ENCODE results near the gene HEATR9.

The HEATR9 gene

DNA sequence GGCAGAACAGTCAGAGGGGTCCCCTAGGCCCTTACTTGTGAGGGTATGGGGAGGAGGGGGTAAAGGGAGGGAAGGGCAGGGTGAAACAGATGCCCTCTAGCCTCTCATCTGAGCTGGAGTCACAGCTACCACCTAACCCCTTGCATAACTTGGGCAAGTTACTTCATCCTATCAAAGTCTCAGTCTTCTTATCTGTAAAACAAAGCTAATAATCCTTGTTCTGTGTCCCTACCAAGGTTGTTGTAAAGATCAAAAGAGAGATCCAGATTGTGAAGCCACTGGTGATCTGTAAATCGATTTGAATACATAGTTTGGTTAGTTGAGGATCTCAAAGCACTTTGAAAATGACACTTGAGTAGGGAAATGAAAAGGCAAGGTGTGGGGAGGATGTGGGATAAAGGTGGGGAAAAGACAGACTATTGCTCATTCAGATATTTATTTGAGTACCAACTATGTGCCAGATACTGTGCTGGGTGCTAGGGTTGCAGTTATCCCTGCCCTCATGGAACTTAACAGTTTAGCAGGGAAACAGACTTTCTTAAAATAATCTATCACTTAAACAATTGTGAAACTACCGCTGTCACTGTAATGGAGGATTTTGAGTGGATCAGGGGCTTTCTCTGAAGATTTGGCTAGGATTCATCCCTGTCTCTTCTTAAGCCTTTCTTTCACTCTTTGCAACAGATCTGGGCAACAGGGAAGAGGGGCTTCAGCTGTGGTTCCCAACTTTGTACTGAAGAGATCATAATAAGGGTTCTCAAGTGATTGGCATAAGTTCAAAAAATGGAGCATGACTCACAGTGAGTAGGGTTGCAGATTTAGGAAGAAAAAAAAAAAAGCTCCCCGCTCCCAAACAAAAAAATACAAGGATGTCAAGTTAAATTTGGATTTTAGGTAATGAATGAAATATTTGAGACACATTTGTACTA, 3.0 kb downstream of the HEATR9 start:
- DNase-seq = peak; percentile 52

DNA sequence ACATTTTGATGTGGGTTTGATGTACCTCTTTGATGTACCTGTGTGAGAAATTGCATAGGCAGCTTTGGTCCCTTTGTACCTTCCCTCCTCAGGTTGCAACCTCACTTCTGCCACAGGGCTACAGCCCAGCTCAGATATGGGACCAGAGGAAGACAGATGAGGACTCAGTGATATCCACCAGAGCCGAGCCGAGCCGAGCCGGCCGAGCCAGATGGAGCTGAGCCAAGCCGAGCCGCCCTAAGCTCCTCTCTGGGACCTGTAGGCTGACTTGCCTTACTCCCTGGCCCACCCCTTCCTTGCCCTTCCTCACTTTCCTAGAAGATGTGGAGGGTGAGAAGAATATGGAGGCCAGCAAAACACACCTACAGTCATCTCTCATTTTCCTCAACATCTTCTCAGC, 3.8 kb downstream of the HEATR9 start:
- no peak for DNase-seq

DNA sequence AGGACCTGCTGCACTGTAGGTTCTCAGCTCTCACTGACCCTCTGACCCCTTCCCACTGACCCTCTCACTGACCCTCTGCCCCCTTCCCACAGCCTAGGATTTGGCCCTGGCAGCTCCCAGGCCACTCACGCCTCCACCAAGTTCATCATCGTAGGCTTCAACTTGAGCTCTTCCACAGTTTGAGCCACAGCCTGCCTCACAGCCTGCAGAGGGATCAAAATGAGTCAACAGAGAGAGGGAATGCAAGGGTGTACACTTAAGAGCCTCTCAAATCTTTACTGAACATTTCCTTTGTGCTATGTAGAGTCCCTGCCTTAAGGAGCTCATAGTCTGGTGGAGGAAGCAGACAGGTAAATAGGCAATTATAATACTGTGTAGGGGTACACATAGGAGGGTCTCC, 12.1 kb downstream of the HEATR9 start:
- DNase-seq = no peak

DNA sequence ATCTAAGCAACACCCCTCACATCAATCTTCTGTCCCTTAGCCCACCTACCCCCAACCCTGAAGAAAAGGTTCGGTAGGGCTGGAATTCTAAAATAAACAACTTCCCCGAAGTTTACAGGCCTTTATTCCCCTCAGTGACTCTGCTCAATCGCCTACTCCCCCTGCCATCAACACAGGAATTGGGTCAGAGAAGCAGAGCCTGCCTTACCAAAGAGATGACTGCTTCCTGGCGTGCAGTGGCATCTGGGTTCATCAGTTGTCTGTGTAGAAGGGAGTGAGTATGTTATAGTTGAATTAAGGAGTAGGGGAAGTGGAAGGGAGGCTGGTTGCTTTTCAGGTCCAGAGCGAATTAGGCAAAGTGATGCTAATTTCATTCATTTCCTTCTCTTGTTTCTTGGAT, 12.7 kb downstream of the HEATR9 start:
- DNase-seq = no peak

DNA sequence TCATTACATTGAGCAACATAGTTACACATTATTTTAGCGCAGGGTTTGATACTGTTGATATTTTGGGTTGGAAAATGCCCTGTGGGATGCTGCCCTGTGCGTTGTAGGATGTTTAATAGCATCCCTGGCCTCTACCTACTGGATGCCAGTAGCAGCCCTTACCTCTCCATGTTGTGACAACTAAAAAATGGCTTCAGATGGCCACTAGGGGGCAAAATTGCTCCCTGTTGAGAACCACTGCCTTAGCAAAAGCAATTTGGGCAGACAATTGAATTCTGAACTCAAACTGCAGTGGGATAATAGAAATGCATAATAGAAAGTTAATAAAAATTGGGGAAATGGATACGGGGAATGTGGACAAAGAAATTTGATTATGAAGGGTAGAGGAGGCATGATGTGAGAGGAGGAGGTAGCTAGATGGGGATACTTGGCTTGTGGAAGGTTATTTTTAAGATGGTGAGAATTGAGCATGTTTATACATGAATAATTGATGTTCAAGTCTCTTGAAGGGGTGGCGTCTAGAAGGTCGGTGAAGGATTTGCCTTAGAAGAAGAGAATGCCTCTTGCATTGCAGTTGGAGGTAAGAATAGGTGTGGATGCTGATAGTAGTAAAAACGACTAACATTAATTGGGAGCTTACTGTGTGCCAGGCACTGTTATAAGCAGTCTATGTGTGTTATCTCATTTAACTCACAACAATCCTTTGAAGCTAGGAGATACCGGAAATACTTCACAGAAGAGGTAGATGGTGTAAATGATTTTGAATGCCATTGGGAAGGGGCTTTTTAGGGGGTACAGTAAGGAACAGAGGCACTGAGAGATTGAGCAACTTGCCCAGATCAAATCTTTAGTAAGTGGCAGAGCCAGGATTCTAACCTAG, 19.0 kb downstream of the HEATR9 start:
- DNase-seq = peak; percentile 55

DNA sequence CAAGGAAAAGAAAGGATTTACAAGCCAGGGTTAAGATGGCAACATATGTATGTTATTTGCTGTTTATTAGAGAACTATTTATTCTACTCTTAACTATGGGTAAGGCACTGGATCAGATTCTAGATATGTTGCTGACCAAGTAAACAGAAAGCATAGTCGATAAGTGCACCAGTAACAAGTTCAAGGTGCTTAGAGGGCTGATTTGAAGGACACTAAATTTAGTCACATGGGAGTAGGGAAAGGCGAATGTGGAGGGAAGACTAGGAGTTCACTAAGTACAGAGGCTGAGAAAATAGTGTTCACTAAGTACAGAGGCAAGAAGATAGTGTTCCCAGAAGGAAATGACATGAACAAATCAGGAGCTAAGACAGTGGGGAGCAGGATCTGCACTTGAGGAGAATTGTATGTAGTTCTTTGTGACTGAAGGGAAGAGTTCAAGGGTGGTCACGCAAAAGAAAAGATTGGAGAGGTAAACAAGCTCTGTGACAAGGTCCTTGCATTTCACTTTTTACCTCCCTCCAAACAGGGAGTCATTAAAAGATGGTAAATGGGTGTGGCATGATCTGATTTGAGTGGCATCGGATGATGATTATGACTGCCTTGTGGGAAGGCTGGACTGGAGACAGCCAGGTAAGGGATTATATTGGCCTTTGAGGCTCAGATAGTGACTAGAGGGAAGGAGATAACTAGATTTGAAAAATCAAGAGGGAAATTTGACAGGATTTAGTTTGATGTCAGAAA, 20.9 kb downstream of the HEATR9 start:
- no peak for DNase-seq

DNA sequence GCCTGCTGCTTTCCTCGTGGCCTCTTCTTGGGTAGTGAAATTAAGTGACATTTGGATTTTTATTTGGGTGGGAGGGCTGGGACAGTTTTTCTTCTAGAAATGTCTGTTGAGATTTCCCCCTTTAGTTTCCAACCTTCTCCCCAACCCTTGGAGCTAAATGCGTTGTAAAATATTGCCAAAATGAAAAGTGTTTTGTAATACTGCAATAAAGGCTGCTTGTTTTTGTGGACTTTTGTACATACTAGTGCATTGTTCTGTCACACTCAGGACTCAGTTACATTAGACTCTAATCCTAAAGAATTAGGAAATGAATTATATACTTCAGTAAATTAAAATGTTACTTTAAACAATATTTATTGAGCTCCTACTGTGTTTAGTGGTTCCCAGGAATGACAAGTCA, 21.7 kb downstream of the HEATR9 start:
- no peak for DNase-seq

DNA sequence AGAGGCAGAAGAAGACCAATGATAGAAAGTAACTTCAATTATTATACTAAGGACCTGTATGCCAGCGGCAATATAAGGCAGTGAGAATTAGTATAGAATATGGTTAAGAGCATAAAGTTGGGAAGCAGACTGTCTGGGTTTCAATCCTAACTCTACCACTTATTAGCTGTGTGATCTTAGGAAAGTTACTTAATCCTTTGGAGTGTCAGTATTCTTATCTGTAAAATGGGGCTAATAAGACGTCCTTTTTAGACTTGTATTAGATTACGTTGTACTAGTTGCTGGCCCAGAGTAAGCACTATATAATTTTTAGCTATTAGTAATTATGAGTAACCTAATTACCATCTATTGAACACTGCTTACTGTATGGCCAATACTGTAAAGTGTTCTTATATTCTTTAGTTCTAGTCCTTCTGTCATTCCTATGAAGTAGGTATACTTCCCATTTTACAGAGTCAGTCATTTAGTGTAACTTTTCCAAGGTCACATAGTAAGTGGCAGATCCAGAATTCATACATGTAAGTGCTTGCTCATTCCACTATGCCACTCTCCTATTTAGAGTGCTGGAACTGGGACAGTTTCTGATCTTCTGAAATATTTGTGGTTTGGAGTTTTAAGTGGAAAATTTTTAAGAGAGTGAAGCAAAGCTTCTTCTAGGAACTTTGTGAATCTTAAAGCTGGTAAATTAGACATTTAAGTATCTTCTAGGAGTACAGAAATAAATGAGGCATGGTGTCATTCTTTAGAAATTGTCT, 22.5 kb downstream of the HEATR9 start:
- peak; percentile 12 for DNase-seq

DNA sequence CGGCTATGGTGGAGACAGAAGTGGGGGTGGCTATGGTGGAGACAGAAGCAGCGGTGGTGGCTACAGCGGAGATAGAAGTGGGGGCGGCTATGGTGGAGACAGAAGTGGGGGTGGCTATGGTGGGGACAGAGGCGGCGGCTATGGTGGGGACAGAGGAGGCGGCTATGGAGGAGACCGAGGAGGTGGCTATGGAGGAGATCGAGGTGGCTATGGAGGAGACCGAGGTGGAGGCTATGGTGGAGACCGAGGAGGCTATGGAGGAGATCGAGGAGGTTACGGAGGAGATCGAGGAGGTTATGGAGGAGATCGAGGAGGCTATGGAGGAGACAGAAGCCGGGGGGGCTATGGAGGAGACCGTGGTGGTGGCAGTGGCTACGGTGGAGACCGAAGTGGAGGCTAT, 24.1 kb downstream of the HEATR9 start:
- no peak for DNase-seq

DNA sequence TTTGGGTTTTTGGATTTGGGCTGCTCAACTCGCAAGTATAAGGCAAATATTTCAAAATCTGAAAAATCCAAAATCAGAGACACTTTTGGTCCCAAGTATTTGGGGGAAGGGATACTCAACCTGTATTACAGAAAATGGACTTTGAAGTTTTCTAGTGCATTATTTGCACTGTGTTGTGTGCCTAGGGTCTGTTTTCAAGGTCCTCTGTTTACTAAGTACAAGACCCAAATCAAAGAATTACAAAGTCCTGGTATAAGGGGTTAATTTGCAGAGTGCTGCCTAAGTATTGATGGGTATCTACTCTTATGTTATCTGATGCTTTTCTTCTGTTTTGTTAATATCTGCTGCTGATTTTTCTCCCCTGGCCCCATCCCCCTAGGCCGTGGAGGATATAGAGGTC, 25.0 kb downstream of the HEATR9 start:
- DNase-seq = no peak

DNA sequence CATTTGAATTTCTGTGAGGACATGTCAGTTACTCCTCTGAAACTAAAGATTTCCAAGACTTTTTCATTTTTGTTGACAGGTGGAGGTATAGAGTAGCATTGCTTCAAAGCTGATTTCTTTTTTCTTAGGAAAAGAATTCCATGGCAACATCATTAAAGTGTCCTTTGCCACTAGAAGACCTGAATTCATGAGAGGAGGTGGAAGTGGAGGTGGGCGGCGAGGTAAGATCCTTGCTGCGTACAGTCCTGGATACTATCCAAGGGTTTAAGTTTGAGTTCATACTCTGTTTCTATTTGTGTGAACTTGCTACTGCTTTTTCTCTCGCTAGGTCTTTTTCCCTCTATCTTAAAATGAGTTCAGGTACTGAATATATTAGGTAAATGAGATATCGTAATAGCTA, 26.5 kb downstream of the HEATR9 start:
- no peak for DNase-seq

DNA sequence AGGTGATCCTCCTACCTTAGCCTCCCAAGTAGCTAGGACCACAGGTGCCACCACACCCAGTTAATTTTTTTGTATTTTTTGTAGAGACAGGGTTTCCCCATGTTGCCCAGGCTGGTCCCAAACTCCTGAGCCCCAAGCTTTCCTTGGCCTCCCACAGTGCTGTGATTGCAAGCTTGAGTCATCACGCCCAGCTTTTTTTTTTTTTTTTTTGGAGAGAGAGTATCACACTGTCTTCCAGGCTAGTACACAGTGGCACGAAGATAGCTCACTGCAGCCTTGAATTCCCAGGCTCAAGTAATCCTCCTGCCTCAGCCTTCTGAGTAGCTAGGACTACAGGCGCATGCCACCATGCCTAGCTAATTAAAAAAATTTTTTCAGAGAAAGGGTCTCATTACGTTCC, 27.2 kb downstream of the HEATR9 start:
- DNase-seq = no peak

DNA sequence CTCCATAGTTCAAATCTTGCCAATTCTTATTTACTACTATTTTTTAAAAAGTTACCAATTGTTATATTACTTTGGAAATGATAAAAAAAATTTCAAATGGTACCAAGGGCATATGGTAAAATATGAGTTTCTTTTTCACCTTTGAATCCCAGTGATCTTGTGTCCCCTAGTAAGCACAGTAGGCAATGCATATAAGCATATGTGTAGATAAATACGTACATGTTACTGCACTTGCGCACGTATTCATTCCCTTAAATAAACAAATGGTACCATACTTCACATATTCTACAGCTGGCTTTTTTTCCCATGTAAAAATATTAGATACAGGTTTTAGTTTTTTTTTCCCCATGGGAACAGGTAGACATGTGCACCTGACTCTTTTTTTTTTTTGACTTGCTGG, 27.6 kb downstream of the HEATR9 start:
- no peak for DNase-seq

DNA sequence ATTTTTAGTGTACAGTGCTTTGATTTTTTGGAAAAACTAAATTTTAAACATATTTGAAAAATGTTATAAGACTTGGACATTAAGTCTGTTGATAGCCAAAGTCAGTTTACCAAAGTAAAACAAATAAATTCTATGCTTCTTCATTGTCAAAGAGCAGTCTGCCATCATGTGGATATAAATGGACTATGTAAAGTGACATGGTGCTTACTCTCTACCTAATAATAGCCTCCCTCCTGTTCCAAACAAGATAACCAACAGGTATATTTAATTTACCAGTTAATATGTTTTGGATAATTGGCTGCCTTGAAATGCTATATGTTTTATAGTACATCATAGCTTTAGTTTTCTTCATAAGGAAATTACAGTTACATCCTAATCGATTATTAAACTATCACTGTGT, 43.5 kb downstream of the HEATR9 start:
- DNase-seq = no peak

DNA sequence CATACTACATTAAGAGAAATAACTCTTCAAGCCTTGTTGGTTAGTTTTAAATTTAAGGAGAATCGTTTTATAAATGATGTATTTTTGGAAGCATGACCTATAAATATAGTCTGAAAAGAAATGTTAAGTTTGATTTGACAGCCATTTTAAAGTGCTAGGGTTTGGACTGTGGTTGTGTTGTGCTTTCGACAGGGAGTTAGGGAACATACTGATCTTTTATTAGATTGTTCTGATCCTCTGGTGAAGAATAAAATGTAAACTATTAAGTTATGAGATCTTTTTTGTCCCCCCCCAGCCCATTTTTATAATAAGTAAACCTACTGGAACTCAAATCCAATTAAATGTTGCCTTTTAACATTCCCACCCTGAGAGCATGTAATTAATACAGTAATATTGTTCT, 47.4 kb downstream of the HEATR9 start:
- DNase-seq = no peak

DNA sequence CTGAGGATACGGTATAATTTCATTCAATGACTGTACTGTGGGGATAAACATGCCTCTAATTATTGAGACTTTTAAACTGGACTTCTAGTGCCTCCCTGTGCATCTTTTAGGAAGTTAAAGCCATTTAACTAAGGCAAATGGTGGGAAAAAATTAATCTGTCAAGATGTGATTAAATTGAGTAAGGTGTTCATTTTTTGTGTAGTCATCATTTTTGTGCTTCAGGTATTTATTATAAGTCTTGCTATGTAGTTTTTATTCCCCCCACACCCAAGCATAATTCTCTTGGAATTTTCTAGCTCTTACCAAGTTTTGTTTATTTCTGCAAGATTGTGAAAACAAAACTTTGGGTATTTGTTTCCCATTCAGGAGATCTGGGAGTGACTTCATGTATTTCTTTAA, 49.2 kb downstream of the HEATR9 start:
- DNase-seq = no peak

DNA sequence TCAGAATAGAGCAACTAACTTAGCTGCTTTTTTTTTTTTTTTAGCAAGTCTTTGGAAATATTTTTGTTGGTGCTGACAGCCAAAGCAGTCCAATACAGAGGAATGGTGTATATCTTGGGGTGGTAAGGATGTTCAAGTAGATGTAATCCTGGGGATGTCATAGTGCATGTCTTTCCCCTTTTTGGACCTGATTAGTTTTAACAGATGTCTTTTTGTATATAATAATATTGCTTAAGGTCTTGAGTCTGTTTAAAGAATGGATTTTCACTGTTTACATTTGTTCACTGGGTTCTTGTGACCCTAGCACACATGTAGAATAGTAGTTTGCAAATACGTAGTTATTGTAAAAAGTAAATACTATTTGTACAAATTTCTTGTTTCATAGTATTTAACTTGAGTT, 51.5 kb downstream of the HEATR9 start:
- no peak for DNase-seq

DNA sequence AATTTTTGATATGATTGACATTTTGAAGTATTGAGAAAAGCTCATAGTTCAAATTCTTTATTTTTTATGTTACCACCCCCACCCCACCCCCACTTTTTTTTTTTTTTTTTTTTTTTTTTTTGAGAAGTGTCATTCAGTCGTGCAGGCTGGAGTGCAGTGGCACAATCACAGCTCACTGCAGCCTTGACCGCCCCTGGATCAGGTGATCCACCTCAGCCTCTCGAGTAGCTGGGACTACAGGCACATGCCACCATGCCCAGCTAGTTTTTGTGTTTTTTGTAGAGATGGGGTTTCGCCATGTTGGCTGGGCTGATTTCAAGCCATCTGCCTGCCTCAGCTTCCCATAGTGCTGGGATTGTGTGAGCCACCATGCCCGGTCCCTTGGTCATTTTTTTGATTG, 52.0 kb downstream of the HEATR9 start:
- DNase-seq = no peak

DNA sequence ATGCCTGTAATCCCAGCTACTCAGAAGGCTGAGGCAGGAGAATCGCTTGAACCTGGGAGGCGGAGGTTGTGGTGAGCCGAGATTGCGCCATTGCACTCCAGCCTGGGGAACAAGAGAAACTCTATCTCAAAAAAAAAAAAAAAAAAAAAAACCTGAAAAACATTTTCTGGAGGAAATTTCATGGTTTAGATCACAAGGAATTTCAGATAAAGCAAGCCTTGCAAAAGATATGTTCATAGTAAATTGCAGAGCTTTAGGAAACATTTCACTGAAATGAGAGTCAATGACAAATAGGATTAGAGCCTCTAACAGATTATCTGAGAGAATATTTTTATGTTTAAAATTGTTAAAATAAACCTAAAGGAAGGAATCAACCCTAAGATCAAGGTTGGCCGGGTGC, 56.2 kb downstream of the HEATR9 start:
- DNase-seq = no peak

DNA sequence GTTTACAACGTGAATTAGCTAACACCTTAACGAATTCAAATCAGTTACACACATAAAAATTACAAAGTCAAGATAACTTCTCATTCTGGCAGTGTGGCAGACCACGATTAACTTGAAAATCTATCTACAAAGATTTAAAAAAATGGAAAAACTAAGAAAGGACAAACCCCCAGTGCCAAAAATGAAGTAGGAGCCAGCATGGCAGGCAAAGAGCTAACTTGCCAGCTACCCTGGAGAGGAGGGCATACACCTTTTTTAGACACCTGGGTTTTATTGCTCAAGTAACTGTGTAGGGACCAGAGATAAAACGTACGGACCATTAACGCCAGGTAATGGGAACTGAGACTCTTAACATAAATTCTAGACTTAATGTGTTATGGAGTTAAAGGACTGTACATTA, 56.9 kb downstream of the HEATR9 start:
- no peak for DNase-seq

DNA sequence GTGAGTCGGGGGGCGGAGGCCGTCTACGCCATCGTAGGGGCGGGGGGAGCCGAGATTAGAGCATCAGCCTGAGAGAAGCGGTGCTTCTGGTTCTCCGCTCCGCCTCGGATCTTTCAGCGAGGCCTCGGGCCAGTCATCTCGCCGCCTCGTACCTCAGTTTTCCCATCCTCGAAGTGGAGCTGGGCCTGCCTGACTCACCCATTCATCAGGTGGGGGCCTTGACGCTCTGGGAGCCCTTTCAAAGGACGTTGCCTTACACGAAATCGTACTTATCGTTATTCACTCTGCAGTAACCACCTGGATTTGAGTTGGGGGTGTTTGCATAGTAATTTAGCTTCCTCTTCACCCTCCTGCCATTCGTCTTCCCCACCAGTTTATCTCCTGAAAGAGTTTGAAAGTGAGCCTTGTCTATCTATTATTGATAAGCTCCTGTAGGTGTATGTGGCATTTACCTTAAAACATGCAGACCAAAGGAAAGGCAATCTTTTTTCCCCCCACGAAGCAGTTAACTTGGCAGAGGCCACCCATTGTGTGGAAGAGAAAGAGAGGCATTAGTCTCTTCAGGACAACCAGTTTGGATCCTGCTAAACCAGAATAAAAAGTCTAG, 58.7 kb downstream of the HEATR9 start:
- no peak for DNase-seq

Measured in fibroblast of skin of abdomen (primary cell).